HepG2 (cell line): Measurements from ENCODE around the gene SLC22A5. TPM values are rescaled to one million over a fixed set of nuclear protein-coding genes. Genes with fewer than 3 reads are reported as not detected.

Experiments
- FOXK1 ChIP-seq: sonication (generic); formaldehyde crosslinking; IDR thresholded peaks from 2 replicates; pipeline ENCODE4 v1.4.0; 2020; ENCODE audit warnings: low read depth, missing genetic modification reagents, borderline replicate concordance
- GATA4 ChIP-seq: sonication (generic); IDR thresholded peaks from 2 replicates; pipeline ENCODE4 v1.6.1; 2016; ENCODE audit warnings: antibody characterized with exemption, low read depth, borderline replicate concordance
- MED1 ChIP-seq: sonication (generic); formaldehyde crosslinking; IDR thresholded peaks from 2 replicates; pipeline ENCODE4 v1.4.0; 2020; ENCODE audit warnings: missing genetic modification reagents
- MYNN ChIP-seq: sonication (generic); formaldehyde crosslinking; IDR thresholded peaks from 2 replicates; pipeline ENCODE4 v1.4.0; 2020; ENCODE audit warnings: mild to moderate bottlenecking, low read depth, missing genetic modification reagents
- PHF5A ChIP-seq: IDR thresholded peaks from one replicate; pipeline ENCODE4 v1.6.1; 2018; ENCODE audit warnings: low read depth, missing genetic modification reagents; ENCODE audit not compliant: unreplicated experiment
- XRCC5 ChIP-seq: fragments of 200-400 bp; formaldehyde crosslinking; optimal IDR thresholded peaks from 2 replicates; pipeline ENCODE3; 2017; ENCODE audit warnings: mild to moderate bottlenecking, low read length
- ZFP36 ChIP-seq: fragments of 150-350 bp; IDR thresholded peaks from 2 replicates; pipeline ENCODE4 v1.6.1; 2018; ENCODE audit warnings: borderline replicate concordance, low read length, low read depth; ENCODE audit not compliant: partially characterized antibody
- ZFP82 ChIP-seq: sonication (generic); formaldehyde crosslinking; IDR thresholded peaks from 2 replicates; pipeline ENCODE4 v1.5.1; 2020; ENCODE audit warnings: mild to moderate bottlenecking, missing genetic modification reagents, borderline replicate concordance
- ZNF24 ChIP-seq: fragments of 450-650 bp; IDR thresholded peaks from 2 replicates; pipeline ENCODE4 v1.6.1; 2017; ENCODE audit warnings: antibody characterized with exemption, mild to moderate bottlenecking
- ZNF253 ChIP-seq: sonication (generic); formaldehyde crosslinking; IDR thresholded peaks from 2 replicates; pipeline ENCODE4 v1.8.0; 2022; ENCODE audit warnings: mild to moderate bottlenecking, missing genetic modification reagents, borderline replicate concordance
- ZNF333 ChIP-seq: sonication (generic); formaldehyde crosslinking; IDR thresholded peaks from 2 replicates; pipeline ENCODE4 v1.4.0; 2020; ENCODE audit warnings: mild to moderate bottlenecking, missing genetic modification reagents, borderline replicate concordance
- ZNF484 ChIP-seq: sonication (generic); formaldehyde crosslinking; IDR thresholded peaks from 2 replicates; pipeline ENCODE4 v1.5.1; 2020; ENCODE audit warnings: mild to moderate bottlenecking, low read depth, missing genetic modification reagents, borderline replicate concordance
- ZNF501 ChIP-seq: sonication (generic); formaldehyde crosslinking; IDR thresholded peaks from 2 replicates; pipeline ENCODE4 v1.5.1; 2020; ENCODE audit warnings: mild to moderate bottlenecking, moderate library complexity, missing genetic modification reagents
- ZNF558 ChIP-seq: sonication (generic); formaldehyde crosslinking; IDR thresholded peaks from 2 replicates; pipeline ENCODE4 v1.9.0; 2022; ENCODE audit warnings: mild to moderate bottlenecking, missing genetic modification reagents, borderline replicate concordance
- ZNF605 ChIP-seq: sonication (generic); formaldehyde crosslinking; IDR thresholded peaks from 2 replicates; pipeline ENCODE4 v1.8.0; 2022; ENCODE audit warnings: mild to moderate bottlenecking, missing genetic modification reagents
- polyA plus RNA-seq, 8 experiments: library from polyadenylated mRNA; depleted of rRNA in 3 of 8; stranded (reverse) in 7 of 8; unstranded in 1 of 8; fragments of >200 nt; fragmentation: Illumina TruSeq in 4 of 8; extraction: Trizol in 4 of 8; gene quantifications; 2 replicates each; pipeline versions ENCODE4 v1.2.1 to v1.2.3, GENCODE V29; 2011 to 2016; ENCODE audit warnings: low read depth in 4 of 8, missing spikeins in 1 of 8, mixed read lengths in 1 of 8; ENCODE audit not compliant: insufficient read depth in 1 of 8
- total RNA-seq, 5 experiments: library from RNA; depleted of rRNA; stranded (reverse); fragments of >200 nt; fragmentation: Illumina TruSeq; extraction: Trizol; gene quantifications; 2 replicates each; pipeline ENCODE4 v1.2.3, GENCODE V29; 2016; ENCODE audit warnings: low read depth in 1 of 5
- TF ChIP-seq, protein P1 (sequence below): sonication (generic); formaldehyde crosslinking; IDR thresholded peaks from 2 replicates; pipeline ENCODE4 v1.4.0; 2020; ENCODE audit warnings: missing genetic modification reagents, borderline replicate concordance
- TF ChIP-seq, protein P2 (sequence below), 2 experiments: fragments of 450-650 bp in 1 of 2; sonication (generic) in 1 of 2; formaldehyde crosslinking in 1 of 2; IDR thresholded peaks; 2 replicates each; pipeline versions ENCODE4 v1.6.1 to v1.8.0; 2016 to 2022; ENCODE audit warnings: antibody characterized with exemption in 1 of 2, mild to moderate bottlenecking in 1 of 2, missing genetic modification reagents in 1 of 2

The SLC22A5 gene
- total and polyA plus RNA-seq, 2 of the 13 experiments (the other 11 are each of a cell fraction or from before 2014, with no cell fraction given) = 7.1 to 15.1 TPM

DNA sequence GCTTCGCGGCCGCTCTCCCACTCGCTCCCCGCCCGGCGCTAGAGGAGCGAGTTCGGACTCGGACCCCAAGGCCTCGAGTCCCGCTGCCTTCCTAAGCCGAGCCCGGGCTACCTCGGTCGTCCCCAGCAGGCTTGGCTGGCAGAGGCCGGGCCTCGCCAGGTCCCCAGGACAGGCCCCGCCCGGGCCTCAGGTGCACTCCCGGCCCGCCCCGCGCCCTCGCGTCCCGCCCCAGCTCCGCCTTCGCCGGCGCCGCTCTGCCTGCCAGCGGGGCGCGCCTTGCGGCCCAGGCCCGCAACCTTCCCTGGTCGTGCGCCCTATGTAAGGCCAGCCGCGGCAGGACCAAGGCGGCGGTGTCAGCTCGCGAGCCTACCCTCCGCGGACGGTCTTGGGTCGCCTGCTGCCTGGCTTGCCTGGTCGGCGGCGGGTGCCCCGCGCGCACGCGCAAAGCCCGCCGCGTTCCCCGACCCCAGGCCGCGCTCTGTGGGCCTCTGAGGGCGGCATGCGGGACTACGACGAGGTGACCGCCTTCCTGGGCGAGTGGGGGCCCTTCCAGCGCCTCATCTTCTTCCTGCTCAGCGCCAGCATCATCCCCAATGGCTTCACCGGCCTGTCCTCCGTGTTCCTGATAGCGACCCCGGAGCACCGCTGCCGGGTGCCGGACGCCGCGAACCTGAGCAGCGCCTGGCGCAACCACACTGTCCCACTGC lies at the start of gene SLC22A5 (continued):
- TF ChIP-seq ZNF484 (CRISPR knock-in tag) (no peak; the same call in 1 of the 2 replicates), XRCC5 (peak; percentile 71), MED1 (peak; percentile 67), PHF5A (CRISPR knock-in tag) (no peak), ZNF333 (CRISPR knock-in tag) (0 out of 2 replicates have a peak, but pooled peaks have one; percentile 54), ZNF24 (no peak), ZNF558 (CRISPR knock-in tag) (peak; percentile 51; the same call in 1 of the 2 replicates), GATA4 (no peak), ZNF253 (CRISPR knock-in tag) (0 out of 2 replicates have a peak, but pooled peaks have one; percentile 17), MYNN (no peak; the same call in 1 of the 2 replicates), ZFP36 (no peak), ZFP82 (CRISPR knock-in tag) (0 out of 2 replicates have a peak, but pooled peaks have one; percentile 11), ZNF501 (peak; percentile 88), FOXK1 (CRISPR knock-in tag) (no peak), ZNF605 (CRISPR knock-in tag) (no peak)
- TF ChIP-seq, protein P1, sequence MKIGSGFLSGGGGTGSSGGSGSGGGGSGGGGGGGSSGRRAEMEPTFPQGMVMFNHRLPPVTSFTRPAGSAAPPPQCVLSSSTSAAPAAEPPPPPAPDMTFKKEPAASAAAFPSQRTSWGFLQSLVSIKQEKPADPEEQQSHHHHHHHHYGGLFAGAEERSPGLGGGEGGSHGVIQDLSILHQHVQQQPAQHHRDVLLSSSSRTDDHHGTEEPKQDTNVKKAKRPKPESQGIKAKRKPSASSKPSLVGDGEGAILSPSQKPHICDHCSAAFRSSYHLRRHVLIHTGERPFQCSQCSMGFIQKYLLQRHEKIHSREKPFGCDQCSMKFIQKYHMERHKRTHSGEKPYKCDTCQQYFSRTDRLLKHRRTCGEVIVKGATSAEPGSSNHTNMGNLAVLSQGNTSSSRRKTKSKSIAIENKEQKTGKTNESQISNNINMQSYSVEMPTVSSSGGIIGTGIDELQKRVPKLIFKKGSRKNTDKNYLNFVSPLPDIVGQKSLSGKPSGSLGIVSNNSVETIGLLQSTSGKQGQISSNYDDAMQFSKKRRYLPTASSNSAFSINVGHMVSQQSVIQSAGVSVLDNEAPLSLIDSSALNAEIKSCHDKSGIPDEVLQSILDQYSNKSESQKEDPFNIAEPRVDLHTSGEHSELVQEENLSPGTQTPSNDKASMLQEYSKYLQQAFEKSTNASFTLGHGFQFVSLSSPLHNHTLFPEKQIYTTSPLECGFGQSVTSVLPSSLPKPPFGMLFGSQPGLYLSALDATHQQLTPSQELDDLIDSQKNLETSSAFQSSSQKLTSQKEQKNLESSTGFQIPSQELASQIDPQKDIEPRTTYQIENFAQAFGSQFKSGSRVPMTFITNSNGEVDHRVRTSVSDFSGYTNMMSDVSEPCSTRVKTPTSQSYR = no peak; the same call in 1 of the 2 replicates
- TF ChIP-seq, protein P2, sequence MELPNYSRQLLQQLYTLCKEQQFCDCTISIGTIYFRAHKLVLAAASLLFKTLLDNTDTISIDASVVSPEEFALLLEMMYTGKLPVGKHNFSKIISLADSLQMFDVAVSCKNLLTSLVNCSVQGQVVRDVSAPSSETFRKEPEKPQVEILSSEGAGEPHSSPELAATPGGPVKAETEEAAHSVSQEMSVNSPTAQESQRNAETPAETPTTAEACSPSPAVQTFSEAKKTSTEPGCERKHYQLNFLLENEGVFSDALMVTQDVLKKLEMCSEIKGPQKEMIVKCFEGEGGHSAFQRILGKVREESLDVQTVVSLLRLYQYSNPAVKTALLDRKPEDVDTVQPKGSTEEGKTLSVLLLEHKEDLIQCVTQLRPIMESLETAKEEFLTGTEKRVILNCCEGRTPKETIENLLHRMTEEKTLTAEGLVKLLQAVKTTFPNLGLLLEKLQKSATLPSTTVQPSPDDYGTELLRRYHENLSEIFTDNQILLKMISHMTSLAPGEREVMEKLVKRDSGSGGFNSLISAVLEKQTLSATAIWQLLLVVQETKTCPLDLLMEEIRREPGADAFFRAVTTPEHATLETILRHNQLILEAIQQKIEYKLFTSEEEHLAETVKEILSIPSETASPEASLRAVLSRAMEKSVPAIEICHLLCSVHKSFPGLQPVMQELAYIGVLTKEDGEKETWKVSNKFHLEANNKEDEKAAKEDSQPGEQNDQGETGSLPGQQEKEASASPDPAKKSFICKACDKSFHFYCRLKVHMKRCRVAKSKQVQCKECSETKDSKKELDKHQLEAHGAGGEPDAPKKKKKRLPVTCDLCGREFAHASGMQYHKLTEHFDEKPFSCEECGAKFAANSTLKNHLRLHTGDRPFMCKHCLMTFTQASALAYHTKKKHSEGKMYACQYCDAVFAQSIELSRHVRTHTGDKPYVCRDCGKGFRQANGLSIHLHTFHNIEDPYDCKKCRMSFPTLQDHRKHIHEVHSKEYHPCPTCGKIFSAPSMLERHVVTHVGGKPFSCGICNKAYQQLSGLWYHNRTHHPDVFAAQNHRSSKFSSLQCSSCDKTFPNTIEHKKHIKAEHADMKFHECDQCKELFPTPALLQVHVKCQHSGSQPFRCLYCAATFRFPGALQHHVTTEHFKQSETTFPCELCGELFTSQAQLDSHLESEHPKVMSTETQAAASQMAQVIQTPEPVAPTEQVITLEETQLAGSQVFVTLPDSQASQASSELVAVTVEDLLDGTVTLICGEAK (IDR thresholded peaks at IDR 0.05) = no peak
- TF ChIP-seq, protein P2 (CRISPR knock-in tag; IDR thresholded peaks at IDR 0.05) = peak; percentile 80; the same call in 1 of the 2 replicates
